MM.1S (cell line): Measurements from ENCODE around the gene MXRA7.

ENCODE experiments used
- DNase-seq: peaks from one replicate; pipeline ENCODE4 v3.0.0-alpha.2; 2015
- H2AFZ ChIP-seq: fragments of 300-600 bp; sonication (generic); 2 replicates; pipeline ENCODE4 v1.6.0; 2016; ENCODE audit warnings: antibody characterized with exemption, low read length
- H3F3A ChIP-seq: fragments of 300-600 bp; sonication (generic); 2 replicates; pipeline ENCODE4 v1.6.1; 2016; ENCODE audit warnings: mild to moderate bottlenecking, antibody characterized with exemption, low read length, moderate library complexity, mixed read lengths; ENCODE audit not compliant: insufficient read depth
- H3K27ac ChIP-seq: fragments of 300-600 bp; sonication (generic); 2 replicates; pipeline ENCODE4 v1.5.1; 2016; ENCODE audit warnings: mild to moderate bottlenecking, low read length
- H3K27me3 ChIP-seq: fragments of 300-600 bp; sonication (generic); replicated peaks from 2 replicates; pipeline ENCODE4 v1.6.0; 2016; ENCODE audit warnings: low read length; ENCODE audit not compliant: insufficient read depth
- H3K36me3 ChIP-seq: fragments of 300-600 bp; sonication (generic); replicated peaks from 2 replicates; pipeline ENCODE4 v1.6.1; 2016; ENCODE audit warnings: mild to moderate bottlenecking, low read length, mixed read lengths; ENCODE audit not compliant: insufficient read depth
- H3K4me1 ChIP-seq: fragments of 300-600 bp; sonication (generic); 2 replicates; pipeline ENCODE4 v1.6.1; 2016; ENCODE audit warnings: low read length, mixed read lengths
- H3K4me2 ChIP-seq: fragments of 300-600 bp; sonication (generic); 2 replicates; pipeline ENCODE4 v1.6.0; 2016; ENCODE audit warnings: low read depth, low read length
- H3K4me3 ChIP-seq: fragments of 300-600 bp; sonication (generic); 2 replicates; pipeline ENCODE4 v1.5.1; 2016; ENCODE audit warnings: low read length, mixed read lengths
- H3K79me2 ChIP-seq: fragments of 300-600 bp; sonication (generic); 2 replicates; pipeline ENCODE4 v1.6.1; 2016; ENCODE audit warnings: mixed run types, low read length, mixed read lengths
- H3K9ac ChIP-seq: fragments of 300-600 bp; sonication (generic); 2 replicates; pipeline ENCODE4 v1.6.1; 2016; ENCODE audit warnings: low read length, mixed read lengths
- H3K9me2 ChIP-seq: fragments of 300-600 bp; sonication (generic); replicated peaks from 2 replicates; pipeline ENCODE4 v1.6.1; 2016; ENCODE audit warnings: mild to moderate bottlenecking, low read length, mixed read lengths; ENCODE audit not compliant: insufficient read depth
- H3K9me3 ChIP-seq: fragments of 300-600 bp; sonication (generic); replicated peaks from 2 replicates; pipeline ENCODE4 v1.6.1; 2016; ENCODE audit warnings: mild to moderate bottlenecking, low read length, mixed read lengths; ENCODE audit not compliant: insufficient read depth
- H4K20me1 ChIP-seq: fragments of 300-600 bp; sonication (generic); 2 replicates; pipeline ENCODE4 v1.6.1; 2016; ENCODE audit warnings: mild to moderate bottlenecking, low read length, moderate library complexity, mixed read lengths; ENCODE audit not compliant: insufficient read depth
- CTCF ChIP-seq: fragments of 300-600 bp; sonication (generic); IDR thresholded peaks from 2 replicates; pipeline ENCODE4 v1.5.1; 2016; ENCODE audit warnings: antibody characterized with exemption, low read length, mixed read lengths
- EZH2 ChIP-seq: fragments of 300-600 bp; sonication (generic); optimal IDR thresholded peaks from 2 replicates; pipeline ENCODE3; 2017; ENCODE audit warnings: low read depth, mild to moderate bottlenecking, antibody characterized with exemption, low read length, mixed read lengths
- EZH2phosphoT487 ChIP-seq: fragments of 300-600 bp; sonication (generic); IDR thresholded peaks from 2 replicates; pipeline ENCODE4 v1.6.1; 2018; ENCODE audit warnings: antibody characterized with exemption, low read length

Gene MXRA7

GRCh38 chr17:76736349-76737081 lies 25.8 kb upstream of the MXRA7 start:
- Histone ChIP-seq H3K27me3 (no peaks in the 10 kb centered on the region), H3K9me2 (no peaks in the 10 kb centered on the region), H3K36me3 (peaks cover 33% of the 10 kb centered on the region), H3K79me2 (peaks cover 71% of the 10 kb centered on the region), H3K9me3 (no peaks in the 10 kb centered on the region), H3F3A (peaks cover 52% of the 10 kb centered on the region), H3K4me1 (peaks cover 19% of the 10 kb centered on the region), H2AFZ (no peak overlapping the region), H3K4me3 (peak overlapping the region; percentile 95), H3K27ac (peak overlapping the region; percentile 92), H3K9ac (peak overlapping the region; percentile 99), H4K20me1 (peaks cover 33% of the 10 kb centered on the region), H3K4me2 (peak overlapping the region; percentile 83; the same call in 1 of the 2 replicates)
- TF ChIP-seq EZH2phosphoT487 (no peak), CTCF (no peak)
- peak; percentile 40 for DNase-seq

GRCh38 chr17:76735586-76736348 lies 25.0 kb upstream of the MXRA7 start:
- peaks cover 33% of the 10 kb centered on the region for H3K36me3 ChIP-seq
- H3K9me3 ChIP-seq, result no peaks in the 10 kb centered on the region
- H3K27me3 ChIP-seq, result no peaks in the 10 kb centered on the region
- H4K20me1 ChIP-seq, result peaks cover 33% of the 10 kb centered on the region
- peaks cover 58% of the 10 kb centered on the region for H3F3A ChIP-seq
- no peak overlapping the region for H2AFZ ChIP-seq
- peak overlapping the region; percentile 95 for H3K4me3 ChIP-seq
- peak; percentile 47 for DNase-seq
- no peak for TF ChIP-seq CTCF
- TF ChIP-seq EZH2phosphoT487, result no peak
- TF ChIP-seq EZH2, result no peak
- peaks cover 19% of the 10 kb centered on the region for H3K4me1 ChIP-seq
- H3K79me2 ChIP-seq, result peaks cover 76% of the 10 kb centered on the region
- H3K4me2 ChIP-seq, result peak overlapping the region; percentile 83
- H3K9me2 ChIP-seq, result no peaks in the 10 kb centered on the region
- peak overlapping the region; percentile 99 for H3K9ac ChIP-seq
- H3K27ac ChIP-seq, result peak overlapping the region; percentile 92

- no peaks in the 10 kb centered on the region for H3K9me2 ChIP-seq
- H3K4me3 ChIP-seq, result peak overlapping the region; percentile 95
- peaks cover 33% of the 10 kb centered on the region for H4K20me1 ChIP-seq
- H3K27me3 ChIP-seq, result no peaks in the 10 kb centered on the region
- H3K27ac ChIP-seq, result peak overlapping the region; percentile 92; the same call in 1 of the 2 replicates
- H3F3A ChIP-seq, result peaks cover 63% of the 10 kb centered on the region
- H3K36me3 ChIP-seq, result peaks cover 33% of the 10 kb centered on the region
- peak overlapping the region; percentile 99 for H3K9ac ChIP-seq
- H3K9me3 ChIP-seq, result no peaks in the 10 kb centered on the region
- H2AFZ ChIP-seq, result no peak overlapping the region
- TF ChIP-seq EZH2 (no peak), CTCF (no peak), EZH2phosphoT487 (no peak)
- H3K79me2 ChIP-seq, result peaks cover 81% of the 10 kb centered on the region
- peaks cover 19% of the 10 kb centered on the region for H3K4me1 ChIP-seq
- DNase-seq, result peak; percentile 82
- H3K4me2 ChIP-seq, result peak overlapping the region; percentile 83
Observed at GRCh38 chr17:76735006-76735405, 24.2 kb upstream of the MXRA7 start.
